HG02763 (cell line): ENCODE results near the gene VPREB1.
A peak's percentile ranks its signal among the peaks of the same experiment; 100 is the strongest.
"Not testable (repeated sequence)": the region's sequence is repeated elsewhere in the genome, so short reads cannot be mapped to it uniquely, and the experiment has no call there.

Source experiments
- ATAC-seq: cut with Tn5 transposase; IDR thresholded peaks from one replicate; pipeline ENCODE4 v1.9.1; 2021; ENCODE audit warnings: mild to moderate bottlenecking, moderate library complexity; ENCODE audit not compliant: unreplicated experiment

VPREB1 gene

GRCh38 chr22:22244316-22245250 lies at the start of gene VPREB1:
VPREB1 (plus strand) TSS chr22:22244786; CDS start chr22:22244814, 28 bp downstream.
- no peak for ATAC-seq

GRCh38 chr22:22194931-22195264 lies 49.7 kb upstream of the VPREB1 start:
- ATAC-seq, result no peak

GRCh38 chr22:22195265-22196017 lies 49.1 kb upstream of the VPREB1 start:
- ATAC-seq, result peak; percentile 76

- peak; percentile 65 for ATAC-seq
Measured at GRCh38 chr22:22196018-22196533, 48.5 kb upstream of the VPREB1 start.

GRCh38 chr22:22196833-22197477 lies 47.6 kb upstream of the VPREB1 start:
- ATAC-seq, result no peak

- ATAC-seq, result no peak
Measured at GRCh38 chr22:22197993-22198402, 46.6 kb upstream of the VPREB1 start.

- no peak for ATAC-seq
Measured at GRCh38 chr22:22198751-22199150, 45.8 kb upstream of the VPREB1 start.

- ATAC-seq, result no peak
Measured at GRCh38 chr22:22199634-22200033, 45.0 kb upstream of the VPREB1 start.

GRCh38 chr22:22200569-22201184 lies 43.9 kb upstream of the VPREB1 start:
- no peak for ATAC-seq

GRCh38 chr22:22201185-22201929 lies 43.2 kb upstream of the VPREB1 start:
- peak; percentile 48 for ATAC-seq

GRCh38 chr22:22201930-22202343 lies 42.6 kb upstream of the VPREB1 start:
- ATAC-seq, result peak; percentile 6

- ATAC-seq, result no peak
Measured at GRCh38 chr22:22203048-22203971, 41.3 kb upstream of the VPREB1 start.

- peak; percentile 80 for ATAC-seq
Measured at GRCh38 chr22:22207845-22208564, 36.6 kb upstream of the VPREB1 start.

GRCh38 chr22:22208652-22209051 lies 35.9 kb upstream of the VPREB1 start:
- no peak for ATAC-seq

GRCh38 chr22:22209080-22209640 lies 35.4 kb upstream of the VPREB1 start:
- ATAC-seq, result not testable (repeated sequence)

- ATAC-seq, result no peak
Measured at GRCh38 chr22:22210375-22210774, 34.2 kb upstream of the VPREB1 start.

- no peak for ATAC-seq
Measured at GRCh38 chr22:22210889-22211833, 33.4 kb upstream of the VPREB1 start.
